OCI-LY7 (cell line): ENCODE measurements around the gene ETFB. TPM values are rescaled to one million over a fixed set of nuclear protein-coding genes. Genes with fewer than 3 reads are reported as not detected.
A peak's percentile ranks its signal among the peaks of the same experiment; 100 is the strongest.

Experiments used
- BruUV-seq: library from RNA; stranded (reverse); fragments of 400-500 nt; replicated peaks from 2 replicates; lab custom pipeline; 2021; lab: Mats Ljungman, UMichigan
- CTCF ChIA-PET: fragments of 300-600 bp; sonication (Branson Sonifier 250); formaldehyde crosslinking; loops from one replicate; lab custom pipeline; 2022; ENCODE audit warnings: antibody characterized with exemption; ENCODE audit not compliant: unreplicated experiment; lab: Charles Lee
- POLR2A ChIA-PET: fragments of 300-600 bp; sonication (Branson Sonifier 250); formaldehyde crosslinking; loops from one replicate; lab custom pipeline; 2022; ENCODE audit warnings: antibody characterized with exemption; lab: Charles Lee
- DNase-seq: peaks from one replicate; pipeline ENCODE4 v3.0.0-alpha.2; 2015; ENCODE audit warnings: low spot score
- H2AFZ ChIP-seq: fragments of 200-600 bp; sonication (generic), shearing (Covaris generic); 2 replicates; pipeline ENCODE4 v1.6.1; 2014; ENCODE audit warnings: mild to moderate bottlenecking, antibody characterized with exemption, low read length, moderate library complexity
- H3K27ac ChIP-seq: fragments of 200-600 bp; sonication (generic); 2 replicates; pipeline ENCODE4 v1.5.1; 2014; ENCODE audit warnings: mixed run types, low read depth, mild to moderate bottlenecking, moderate library complexity, low read length, inconsistent platforms; ENCODE audit not compliant: poor library complexity, severe bottlenecking
- H3K36me3 ChIP-seq: fragments of 200-600 bp; sonication (generic); 2 replicates; pipeline ENCODE4 v1.6.1; 2014; ENCODE audit warnings: mild to moderate bottlenecking, antibody characterized with exemption, low read length, moderate library complexity, mixed read lengths; ENCODE audit not compliant: insufficient read depth
- H3K4me1 ChIP-seq: fragments of 200-600 bp; sonication (generic); 2 replicates; pipeline ENCODE4 v1.5.1; 2014; ENCODE audit warnings: mild to moderate bottlenecking, low read length; ENCODE audit not compliant: insufficient read depth, poor library complexity, severe bottlenecking
- H3K4me2 ChIP-seq: fragments of 200-600 bp; sonication (generic); 2 replicates; pipeline ENCODE4 v1.6.1; 2014; ENCODE audit warnings: mild to moderate bottlenecking, low read length
- H3K4me3 ChIP-seq: fragments of 200-600 bp; sonication (generic); 2 replicates; pipeline ENCODE4 v1.5.1; 2014; ENCODE audit warnings: mild to moderate bottlenecking, low read depth, low read length; ENCODE audit not compliant: poor library complexity, severe bottlenecking
- H3K79me2 ChIP-seq: fragments of 200-600 bp; sonication (generic); 2 replicates; pipeline ENCODE4 v1.6.1; 2016; ENCODE audit warnings: low read depth, mild to moderate bottlenecking, low read length, moderate library complexity, mixed read lengths; ENCODE audit not compliant: insufficient read depth
- H3K9me2 ChIP-seq: fragments of 200-600 bp; sonication (generic); 2 replicates; pipeline ENCODE4 v1.6.1; 2016; ENCODE audit warnings: mild to moderate bottlenecking, low read length, mixed read lengths; ENCODE audit not compliant: insufficient read depth
- H3K9me3 ChIP-seq: fragments of 200-600 bp; sonication (generic); 2 replicates; pipeline ENCODE4 v1.6.1; 2014; ENCODE audit warnings: mild to moderate bottlenecking, mixed run types, low read length, mixed read lengths
- H4K20me1 ChIP-seq: fragments of 200-600 bp; sonication (generic); 2 replicates; pipeline ENCODE4 v1.6.1; 2014; ENCODE audit warnings: mild to moderate bottlenecking, antibody characterized with exemption, low read length, moderate library complexity, mixed read lengths; ENCODE audit not compliant: insufficient read depth
- EZH2phosphoT487 ChIP-seq: fragments of 200-600 bp; sonication (generic); IDR thresholded peaks from 2 replicates; pipeline ENCODE4 v1.6.1; 2018; ENCODE audit warnings: low read depth, borderline replicate concordance, mild to moderate bottlenecking, mixed run types, antibody characterized with exemption, low read length, moderate library complexity, mixed read lengths
- intact Hi-C: fragments of 100-400 bp; cut with micrococcal nuclease; formaldehyde crosslinking; loops from one replicate; pipeline ENCODE4 v1.10.0; 2022; ENCODE audit not compliant: unreplicated experiment
- total RNA-seq, 2 experiments: library from RNA; depleted of rRNA in 1 of 2; stranded (reverse); fragments of >200 nt in 1 of 2; shearing (Covaris generic) in 1 of 2; gene quantifications; 2 replicates each; pipeline ENCODE4 v1.2.3, GENCODE V29; 2014 to 2022
- TF ChIP-seq, protein P1 (sequence below): fragments of 200-600 bp; sonication (generic); conservative IDR thresholded peaks from 2 replicates; pipeline ENCODE4 v1.5.1; 2014; ENCODE audit warnings: mild to moderate bottlenecking, antibody characterized with exemption, low read length, moderate library complexity, mixed read lengths

Gene ETFB
- total RNA-seq, 2 experiments from 2014 or later, result 58.2 to 71.6 TPM

DNA sequence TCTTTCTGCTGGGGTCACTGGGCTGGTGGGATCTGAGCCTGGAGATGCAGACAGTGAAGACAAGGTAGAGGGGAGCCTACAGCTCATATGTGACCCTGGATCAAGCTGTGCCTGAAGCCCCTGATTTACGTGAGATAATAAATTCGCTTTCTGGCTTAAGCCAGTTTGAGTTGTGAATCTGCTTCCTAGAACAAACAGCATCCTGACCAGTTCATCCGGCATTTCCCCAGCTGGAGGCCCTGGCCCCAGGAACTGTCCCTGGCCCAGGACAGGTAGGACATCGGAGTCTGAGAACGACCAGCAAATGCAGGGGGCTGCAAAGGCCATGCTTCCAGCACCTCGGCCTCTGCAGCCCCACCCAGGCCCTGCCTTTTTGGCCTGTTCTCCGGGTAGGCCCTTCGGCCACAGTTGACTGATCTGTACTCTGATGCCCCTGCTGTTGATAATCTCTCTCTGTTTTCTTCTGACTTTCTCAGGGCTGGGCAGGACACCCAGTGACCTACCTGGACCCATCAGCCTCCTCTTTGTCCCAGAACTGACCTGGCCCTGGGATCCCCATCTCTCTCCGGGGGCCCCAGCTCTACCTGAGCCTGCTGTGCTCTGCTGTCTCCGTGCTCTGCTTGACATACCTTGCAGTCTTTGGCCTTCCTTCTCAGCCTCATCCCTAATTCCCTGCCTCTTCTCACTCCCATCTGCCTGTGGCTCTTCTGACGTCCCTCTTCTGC is 14.8 kb downstream of the ETFB start:
- Histone ChIP-seq H3K27ac (no peak overlapping the region), H3K36me3 (no peaks in the 10 kb centered on the region), H3K4me3 (no peak overlapping the region), H3K9me3 (no peaks in the 10 kb centered on the region), H3K9me2 (no peaks in the 10 kb centered on the region), H4K20me1 (no peaks in the 10 kb centered on the region), H3K79me2 (no peaks in the 10 kb centered on the region), H3K4me2 (no peak overlapping the region), H3K4me1 (no peaks in the 10 kb centered on the region), H2AFZ (no peak overlapping the region)
- POLR2A ChIA-PET, result no interaction called here
- no peak for DNase-seq
- BruUV-seq, result no TSS peak
- CTCF ChIA-PET, result no interaction called here
- TF ChIP-seq, protein P1, sequence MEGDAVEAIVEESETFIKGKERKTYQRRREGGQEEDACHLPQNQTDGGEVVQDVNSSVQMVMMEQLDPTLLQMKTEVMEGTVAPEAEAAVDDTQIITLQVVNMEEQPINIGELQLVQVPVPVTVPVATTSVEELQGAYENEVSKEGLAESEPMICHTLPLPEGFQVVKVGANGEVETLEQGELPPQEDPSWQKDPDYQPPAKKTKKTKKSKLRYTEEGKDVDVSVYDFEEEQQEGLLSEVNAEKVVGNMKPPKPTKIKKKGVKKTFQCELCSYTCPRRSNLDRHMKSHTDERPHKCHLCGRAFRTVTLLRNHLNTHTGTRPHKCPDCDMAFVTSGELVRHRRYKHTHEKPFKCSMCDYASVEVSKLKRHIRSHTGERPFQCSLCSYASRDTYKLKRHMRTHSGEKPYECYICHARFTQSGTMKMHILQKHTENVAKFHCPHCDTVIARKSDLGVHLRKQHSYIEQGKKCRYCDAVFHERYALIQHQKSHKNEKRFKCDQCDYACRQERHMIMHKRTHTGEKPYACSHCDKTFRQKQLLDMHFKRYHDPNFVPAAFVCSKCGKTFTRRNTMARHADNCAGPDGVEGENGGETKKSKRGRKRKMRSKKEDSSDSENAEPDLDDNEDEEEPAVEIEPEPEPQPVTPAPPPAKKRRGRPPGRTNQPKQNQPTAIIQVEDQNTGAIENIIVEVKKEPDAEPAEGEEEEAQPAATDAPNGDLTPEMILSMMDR, result no peak
- no peak for TF ChIP-seq EZH2phosphoT487
- intact Hi-C loops, result no loop called here

- CTCF ChIA-PET, result no interaction called here
- H3K36me3 ChIP-seq, result no peaks in the 10 kb centered on the region
- no peak for DNase-seq
- H2AFZ ChIP-seq, result no peak overlapping the region
- no peaks in the 10 kb centered on the region for H3K9me3 ChIP-seq
- no peaks in the 10 kb centered on the region for H3K9me2 ChIP-seq
- no TSS peak for BruUV-seq
- POLR2A ChIA-PET, result no interaction called here
- no peaks in the 10 kb centered on the region for H3K79me2 ChIP-seq
- H3K4me3 ChIP-seq, result no peak overlapping the region
- TF ChIP-seq EZH2phosphoT487, result no peak
- TF ChIP-seq, protein P1, result no peak
- H3K4me2 ChIP-seq, result no peak overlapping the region
- no peak overlapping the region for H3K27ac ChIP-seq
- H4K20me1 ChIP-seq, result no peaks in the 10 kb centered on the region
- intact Hi-C loops, result no loop called here
- H3K4me1 ChIP-seq, result no peaks in the 10 kb centered on the region
These were observed 18.8 kb downstream of the ETFB start for GRCh38 chr19:51347209-51347928.

DNA sequence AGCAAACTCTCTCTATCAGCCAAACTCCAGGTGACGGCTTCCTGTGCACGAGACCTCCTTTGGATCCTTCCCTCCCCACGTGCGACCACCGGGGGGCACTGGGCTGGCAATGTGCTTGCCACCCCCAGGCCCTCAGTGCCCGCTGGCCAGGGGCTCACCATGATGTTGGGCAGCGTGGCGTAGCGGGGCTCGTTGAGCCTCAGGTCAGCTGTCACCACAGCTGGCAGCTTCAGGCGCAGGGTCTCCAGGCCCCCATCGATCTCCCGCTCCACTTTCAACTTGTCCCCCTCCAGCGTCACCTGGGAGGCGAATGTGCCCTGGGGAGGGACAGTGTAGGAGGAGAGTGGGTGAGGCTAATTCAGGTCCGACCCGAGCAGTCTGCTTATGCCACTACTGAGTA is 19.4 kb downstream of the ETFB start:
- Histone ChIP-seq H3K4me3 (no peak overlapping the region), H3K4me1 (no peaks in the 10 kb centered on the region), H3K9me2 (no peaks in the 10 kb centered on the region), H3K4me2 (no peak overlapping the region), H3K79me2 (no peaks in the 10 kb centered on the region), H3K27ac (no peak overlapping the region), H3K36me3 (no peaks in the 10 kb centered on the region), H2AFZ (no peak overlapping the region), H3K9me3 (no peaks in the 10 kb centered on the region), H4K20me1 (no peaks in the 10 kb centered on the region)
- TF ChIP-seq, protein P1, result peak; percentile 44; the same call in 1 of the 2 replicates
- TF ChIP-seq EZH2phosphoT487, result no peak
- intact Hi-C loops, result no loop called here
- DNase-seq, result no peak
- ChIA-PET CTCF (no interaction called here), POLR2A (no interaction called here)
- no TSS peak for BruUV-seq
